Endodermal cell (in vitro differentiated cells): ENCODE results near the gene KCNN2. TPM values are rescaled to one million over a fixed set of nuclear protein-coding genes. Genes with fewer than 3 reads are reported as not detected.

Experiments used
- DNase-seq: peaks from one replicate; pipeline ENCODE4 v3.0.0-alpha.2; 2017
- H3K27ac ChIP-seq: 2 replicates; pipeline ENCODE4 v1.5.1; 2013; ENCODE audit warnings: mild to moderate bottlenecking, low read depth, low read length, moderate library complexity
- H3K27me3 ChIP-seq: 2 replicates; pipeline ENCODE4 v1.6.1; 2013; ENCODE audit warnings: mild to moderate bottlenecking, low read length, moderate library complexity; ENCODE audit not compliant: insufficient read depth, control insufficient read depth, poor library complexity, severe bottlenecking
- H3K36me3 ChIP-seq: 2 replicates; pipeline ENCODE4 v1.7.0; 2013; ENCODE audit warnings: mild to moderate bottlenecking, low read length, moderate library complexity; ENCODE audit not compliant: control insufficient read depth, insufficient read depth
- H3K4me1 ChIP-seq: one replicate; pipeline ENCODE4 v1.7.0; 2013; ENCODE audit warnings: low read length; ENCODE audit not compliant: control insufficient read depth, insufficient read depth
- H3K4me3 ChIP-seq: 2 replicates; pipeline ENCODE4 v1.5.1; 2013; ENCODE audit warnings: mild to moderate bottlenecking, low read length, moderate library complexity
- H3K9ac ChIP-seq: 2 replicates; pipeline ENCODE4 v1.6.1; 2013; ENCODE audit warnings: mild to moderate bottlenecking, low read length, moderate library complexity; ENCODE audit not compliant: poor library complexity, severe bottlenecking; ENCODE audit errors: extremely low read depth
- H3K9me3 ChIP-seq: 2 replicates; pipeline ENCODE4 v1.6.1; 2013; ENCODE audit warnings: mild to moderate bottlenecking, low read length, moderate library complexity; ENCODE audit not compliant: control insufficient read depth
- H3K27ac Mint-ChIP-seq: 2 replicates; pipeline ENCODE4 v1.8.0; 2020; ENCODE audit warnings: mixed read lengths
- H3K27me3 Mint-ChIP-seq: 2 replicates; pipeline ENCODE4 v1.8.0; 2021; ENCODE audit warnings: mild to moderate bottlenecking, mixed read lengths; ENCODE audit not compliant: insufficient read depth
- H3K36me3 Mint-ChIP-seq: 2 replicates; pipeline ENCODE4 v1.8.0; 2020; ENCODE audit warnings: low read depth, mixed read lengths
- H3K4me1 Mint-ChIP-seq: 2 replicates; pipeline ENCODE4 v1.8.0; 2020; ENCODE audit warnings: mixed read lengths
- H3K4me3 Mint-ChIP-seq: 2 replicates; pipeline ENCODE4 v1.8.0; 2020; ENCODE audit warnings: mild to moderate bottlenecking, moderate library complexity, mixed read lengths
- H3K9me3 Mint-ChIP-seq: 2 replicates; pipeline ENCODE4 v1.8.0; 2020; ENCODE audit warnings: mild to moderate bottlenecking, mixed read lengths
- CTCF ChIP-seq: fragments of 200-600 bp; sonication (generic); conservative IDR thresholded peaks from 2 replicates; pipeline ENCODE4 v1.5.0; 2021; ENCODE audit warnings: antibody characterized with exemption, mild to moderate bottlenecking
- WGBS, 2 experiments: methylation state at CpG; one replicate each; pipeline versions ENCODE4 v1.1.5 to v1.1.7; 2013; ENCODE audit warnings: missing lambda C conversion rate in 2 of 2, mixed read lengths in 1 of 2; ENCODE audit not compliant: insufficient coverage in 1 of 2, insufficient read length in 1 of 2; 5-methylcytosine and 5-hydroxymethylcytosine counted together
- total RNA-seq, 2 donors: library from RNA; stranded (reverse); fragmentation: NEBNext Ultra II Directional in 1 of 2; extraction: Animal tissue kit (Norgen Biotek cat#: 25700) in 1 of 2; gene quantifications; 2 replicates in 1 of 2; 3 replicates in 1 of 2; pipeline ENCODE4 v1.2.1, GENCODE V29; 2021

Gene KCNN2
- total RNA-seq, 2 donors from 2014 or later: 3.0 to 4.7 TPM

DNA sequence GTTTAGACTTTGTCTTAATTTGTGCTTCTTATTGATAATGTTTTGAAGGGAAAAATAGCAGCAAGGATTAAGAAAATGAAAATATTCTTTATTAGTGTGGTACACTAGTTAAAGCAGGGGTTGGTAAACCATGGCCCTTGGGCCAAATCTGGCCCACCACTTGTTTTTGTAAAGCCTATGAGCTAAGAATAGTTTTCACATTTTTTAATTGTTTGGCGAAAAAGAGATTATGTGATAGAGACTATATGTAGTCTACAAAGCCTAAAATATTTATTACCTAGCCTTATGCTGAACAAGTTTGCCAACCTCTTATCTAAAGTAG lies 57.2 kb downstream of the KCNN2 start:
- no peak for TF ChIP-seq CTCF
- no peaks in the 10 kb centered on the region for H3K9me3 ChIP-seq
- no peaks in the 10 kb centered on the region for H3K9me3 Mint-ChIP-seq
- no peak overlapping the region for H3K4me3 Mint-ChIP-seq
- no peak overlapping the region for H3K27ac ChIP-seq
- no peaks in the 10 kb centered on the region for H3K4me1 ChIP-seq
- no peak for DNase-seq
- H3K4me1 Mint-ChIP-seq: peaks cover 13% of the 10 kb centered on the region
- H3K27ac Mint-ChIP-seq: no peak overlapping the region
- no peaks in the 10 kb centered on the region for H3K27me3 Mint-ChIP-seq
- no peak overlapping the region for H3K9ac ChIP-seq
- no peaks in the 10 kb centered on the region for H3K27me3 ChIP-seq
- no peaks in the 10 kb centered on the region for H3K36me3 ChIP-seq
- no peak overlapping the region for H3K4me3 ChIP-seq
- WGBS, 2 experiments: 100% methylated on average over 1 of the region's 1 CpG; no CpG with 5 or more reads in 1 of the 2 experiments
- no peaks in the 10 kb centered on the region for H3K36me3 Mint-ChIP-seq

DNA sequence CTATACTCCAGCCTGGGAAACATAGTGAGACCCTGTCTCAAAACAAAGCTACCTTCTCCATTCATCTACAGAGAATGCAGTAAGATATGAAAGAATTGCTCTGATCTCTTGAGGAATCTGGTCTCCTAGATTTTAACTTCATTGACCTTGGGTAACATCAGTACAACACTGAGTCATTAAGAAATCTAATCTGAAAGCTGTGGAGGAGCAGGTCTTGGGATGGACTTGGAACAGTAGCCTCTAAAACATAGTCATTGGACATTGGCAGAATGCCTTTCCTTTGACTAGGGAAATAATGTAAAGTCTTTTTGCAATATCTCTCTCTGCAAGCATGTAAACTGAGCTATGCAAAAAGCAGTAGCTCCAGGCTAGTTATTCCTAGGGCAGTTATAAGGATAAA lies 58.1 kb downstream of the KCNN2 start:
- Mint-ChIP-seq H3K27ac (no peak overlapping the region), H3K36me3 (no peaks in the 10 kb centered on the region), H3K27me3 (no peaks in the 10 kb centered on the region), H3K4me3 (no peak overlapping the region), H3K9me3 (no peaks in the 10 kb centered on the region), H3K4me1 (peaks cover 13% of the 10 kb centered on the region)
- Histone ChIP-seq H3K27ac (no peak overlapping the region), H3K9me3 (no peaks in the 10 kb centered on the region), H3K9ac (no peak overlapping the region), H3K27me3 (no peaks in the 10 kb centered on the region), H3K4me3 (no peak overlapping the region), H3K4me1 (no peaks in the 10 kb centered on the region), H3K36me3 (no peaks in the 10 kb centered on the region)
- TF ChIP-seq CTCF: no peak
- DNase-seq: no peak

DNA sequence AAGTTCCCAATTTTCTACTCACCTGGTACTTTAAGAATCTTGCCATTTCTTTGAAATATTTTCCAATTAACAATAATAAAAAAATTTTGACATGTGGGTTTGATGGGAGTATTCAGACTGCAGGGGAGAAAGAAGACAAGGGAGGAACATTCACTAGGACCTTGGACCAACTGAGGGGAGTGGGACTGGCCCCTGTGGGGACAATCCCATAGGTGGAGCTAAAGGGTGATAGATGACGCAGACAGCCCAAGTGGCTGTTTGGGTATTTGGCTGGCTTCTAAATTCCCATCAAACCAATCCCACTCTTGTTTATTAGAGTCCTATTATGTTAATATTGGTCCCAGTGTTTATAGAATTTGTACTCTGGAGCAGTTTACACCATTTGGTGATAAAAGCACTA lies 65.3 kb downstream of the KCNN2 start:
- WGBS, 2 experiments: no CpG with 5 or more reads among the region's 1 CpG
- no peak overlapping the region for H3K9ac ChIP-seq
- Mint-ChIP-seq H3K4me3 (no peak overlapping the region), H3K4me1 (no peaks in the 10 kb centered on the region), H3K36me3 (peaks cover 7% of the 10 kb centered on the region), H3K27ac (no peak overlapping the region), H3K9me3 (peaks cover 9% of the 10 kb centered on the region), H3K27me3 (no peaks in the 10 kb centered on the region)
- H3K27ac ChIP-seq: no peak overlapping the region
- H3K4me3 ChIP-seq: no peak overlapping the region
- no peaks in the 10 kb centered on the region for H3K4me1 ChIP-seq
- no peaks in the 10 kb centered on the region for H3K27me3 ChIP-seq
- TF ChIP-seq CTCF: peak; percentile 31
- peaks cover 4% of the 10 kb centered on the region for H3K9me3 ChIP-seq
- H3K36me3 ChIP-seq: no peaks in the 10 kb centered on the region
- DNase-seq: no peak
